Fibroblast of peridontal ligament (primary cell): ENCODE measurements around the gene RSRP1.
"Not testable (repeated sequence)": the region's sequence is repeated elsewhere in the genome, so short reads cannot be mapped to it uniquely, and the experiment has no call there.

ENCODE experiments used
- DNase-seq: peaks from one replicate; pipeline ENCODE4 v3.0.0-alpha.2; 2010; ENCODE audit errors: extremely low read depth

Gene RSRP1

DNA sequence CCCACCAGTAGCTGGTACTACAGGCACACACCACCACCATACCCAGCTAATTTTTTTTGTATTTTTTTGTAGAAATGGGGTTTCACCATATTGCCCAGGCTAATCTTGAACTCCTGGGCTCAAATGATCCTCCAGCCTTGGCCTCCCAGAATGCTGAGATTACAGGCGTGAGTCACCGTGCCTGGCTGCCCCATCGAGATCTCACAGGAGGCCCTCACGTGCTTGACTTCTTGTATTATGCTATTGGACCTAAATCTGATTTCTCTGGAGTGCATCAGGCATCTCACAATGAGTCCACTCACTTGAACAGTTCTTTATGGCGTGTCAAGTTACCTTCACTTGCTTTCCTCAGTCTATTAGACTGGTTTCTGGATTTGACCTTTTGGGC, 9.3 kb upstream of the RSRP1 start:
- DNase-seq: no peak

DNA sequence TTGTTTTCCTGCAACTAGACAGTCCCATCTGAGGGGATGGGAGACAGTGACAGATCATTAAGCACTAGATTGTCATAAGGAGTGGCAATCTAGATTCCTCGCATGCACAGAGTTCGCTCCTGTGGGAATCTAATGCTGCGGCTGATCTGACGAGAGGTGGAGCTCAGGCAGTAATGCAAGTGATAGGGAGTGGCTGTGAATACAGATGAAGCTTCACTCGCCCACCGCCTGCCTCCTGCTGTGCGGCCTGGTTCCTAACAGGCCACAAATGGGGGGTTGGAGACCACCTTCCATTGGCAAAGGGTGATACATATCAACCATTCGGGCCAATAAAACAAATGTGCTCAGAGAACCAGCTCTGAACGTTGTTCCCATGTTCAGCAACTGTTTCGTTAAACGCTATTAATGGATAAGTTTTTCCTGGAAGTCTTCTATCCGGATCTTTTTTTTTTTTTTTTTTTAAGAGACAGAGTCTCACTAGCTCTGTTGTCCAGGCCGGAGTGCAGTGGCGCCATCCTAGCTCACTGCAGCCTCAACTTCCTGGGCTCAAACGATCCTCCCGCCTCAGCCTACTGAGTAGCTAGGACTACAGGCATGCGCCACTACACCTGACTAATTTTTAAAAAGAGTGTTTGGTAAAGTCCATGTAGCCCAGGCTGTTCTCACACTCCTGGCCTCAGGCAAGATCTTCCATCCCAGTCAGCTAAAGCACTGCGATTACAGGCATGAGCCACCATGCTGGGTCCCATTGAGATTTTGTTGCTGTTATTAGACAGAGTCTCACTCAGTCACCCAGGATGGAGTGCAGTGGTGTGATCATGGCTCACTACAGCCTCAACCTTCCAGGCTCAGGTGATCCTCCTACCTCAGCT, 8.7 kb upstream of the RSRP1 start:
- DNase-seq: no peak

DNA sequence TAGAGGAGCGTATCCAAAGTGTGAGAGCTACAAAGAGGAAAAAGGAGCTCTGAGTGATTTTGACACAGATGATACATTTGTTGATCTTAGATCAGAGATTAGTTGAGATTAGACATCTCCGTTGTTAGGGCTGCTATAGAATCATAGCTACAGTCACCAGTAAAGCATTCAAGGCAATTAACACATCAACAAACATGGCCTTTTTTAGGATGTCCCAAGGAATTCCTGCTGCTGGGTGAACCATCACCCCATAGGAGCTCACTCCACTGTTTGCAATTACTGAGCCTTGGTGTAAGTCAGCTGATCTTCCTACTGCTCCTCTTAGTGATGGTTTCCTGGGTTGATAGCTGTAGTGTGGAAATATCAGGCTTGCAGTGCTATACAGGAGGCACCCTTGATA, 6.7 kb upstream of the RSRP1 start:
- DNase-seq: peak; percentile 44

DNA sequence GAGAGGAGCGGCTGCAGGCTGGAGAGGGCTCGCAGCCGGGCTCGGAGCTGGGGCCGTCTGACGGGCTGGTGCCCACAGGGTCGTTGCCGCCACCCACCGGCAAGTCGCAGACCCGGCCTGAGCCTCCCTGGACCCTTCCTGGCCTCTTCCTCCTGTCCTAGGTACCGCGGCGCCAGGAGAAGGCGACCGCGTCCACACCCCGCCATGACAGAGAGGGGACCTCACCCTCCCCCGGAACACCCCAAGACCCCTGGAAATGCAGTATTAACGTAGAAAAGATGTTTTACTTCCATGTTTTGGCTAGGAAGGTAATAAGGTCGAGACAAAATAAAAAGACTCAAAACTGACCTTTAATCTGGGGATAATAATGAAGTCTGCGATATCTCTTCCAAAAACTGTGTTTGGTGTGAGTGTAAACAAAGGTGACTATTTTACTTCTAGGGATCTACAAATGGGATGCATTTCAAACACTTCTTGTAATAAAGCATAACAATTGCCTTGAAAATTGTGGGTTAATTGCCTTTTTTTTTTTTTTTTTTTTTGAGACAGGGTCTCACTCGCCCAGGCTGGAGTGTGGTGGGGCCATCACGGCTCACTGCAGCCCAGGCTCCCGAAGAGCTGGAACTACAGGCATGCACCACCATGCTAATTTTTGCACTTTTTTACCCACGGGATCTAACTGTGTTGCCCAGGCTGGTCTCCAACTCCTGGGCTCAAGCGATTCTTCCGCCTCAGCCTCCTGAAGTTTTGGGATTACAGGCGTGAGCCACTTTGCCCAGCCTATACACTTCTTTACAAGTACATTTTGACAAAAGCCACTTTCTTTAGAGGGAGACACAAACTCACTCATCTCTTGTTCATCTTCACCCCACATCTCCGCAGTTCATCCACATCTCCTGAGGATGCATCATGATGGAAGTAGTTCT, 838 bp upstream of the RSRP1 start:
- no peak for DNase-seq

DNA sequence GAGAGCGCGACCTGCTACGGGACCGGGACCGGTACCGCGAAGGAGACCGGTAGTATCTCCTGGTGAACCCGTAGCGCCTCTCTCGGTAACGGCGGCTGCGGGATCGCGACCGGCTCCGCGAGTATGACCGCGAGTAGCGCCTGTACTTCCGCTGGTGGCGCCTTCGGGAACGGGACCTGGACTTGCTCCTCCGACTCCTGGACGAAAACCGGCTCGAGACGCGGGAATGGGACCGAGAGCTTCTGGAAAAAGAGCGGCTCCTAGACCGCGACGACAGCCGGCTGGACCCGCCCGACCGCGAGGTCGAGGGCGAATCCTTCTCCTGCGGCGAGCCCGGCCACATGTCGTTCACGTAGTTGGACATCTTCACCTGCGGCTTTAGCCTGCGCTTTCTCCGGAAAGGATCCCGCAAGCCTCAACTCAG, 642 bp downstream of the RSRP1 start:
- DNase-seq: no peak

DNA sequence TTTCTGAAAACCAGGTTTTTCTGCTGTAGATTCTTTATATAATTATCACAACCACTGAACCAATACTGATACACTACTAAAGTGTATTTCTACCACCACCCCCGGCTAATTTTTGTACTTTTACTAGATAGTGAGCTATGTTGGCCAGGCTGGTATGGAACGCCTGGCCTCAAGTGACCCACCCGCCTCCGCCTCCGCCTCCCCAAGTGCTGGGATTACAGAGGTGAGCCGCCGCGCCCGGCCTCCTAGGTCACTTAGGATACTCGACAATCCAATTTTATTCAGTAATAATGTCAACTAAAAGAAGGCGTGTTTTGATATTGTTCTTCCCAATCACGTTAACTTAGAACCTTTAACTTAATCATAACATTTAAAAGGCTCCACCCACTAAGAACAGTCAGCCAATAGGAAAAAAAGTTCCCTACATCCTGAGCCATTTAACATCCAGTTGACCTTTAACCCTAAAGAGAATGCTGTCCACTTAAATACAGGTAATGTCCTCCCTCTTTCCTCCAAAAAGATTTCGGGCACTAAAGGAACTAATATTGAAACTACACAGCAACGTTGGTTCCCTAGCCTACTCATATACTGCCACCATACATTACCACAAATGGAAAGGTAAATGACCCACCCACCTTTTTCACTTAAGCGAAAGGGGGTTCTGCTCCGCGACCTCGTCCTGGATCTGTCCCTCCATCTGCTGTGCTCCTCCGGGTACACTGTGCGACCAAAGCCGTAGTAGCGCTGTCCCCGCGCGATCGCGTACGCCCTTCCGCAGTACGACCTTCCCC, 1.2 kb downstream of the RSRP1 start:
- DNase-seq: peak; percentile 41

DNA sequence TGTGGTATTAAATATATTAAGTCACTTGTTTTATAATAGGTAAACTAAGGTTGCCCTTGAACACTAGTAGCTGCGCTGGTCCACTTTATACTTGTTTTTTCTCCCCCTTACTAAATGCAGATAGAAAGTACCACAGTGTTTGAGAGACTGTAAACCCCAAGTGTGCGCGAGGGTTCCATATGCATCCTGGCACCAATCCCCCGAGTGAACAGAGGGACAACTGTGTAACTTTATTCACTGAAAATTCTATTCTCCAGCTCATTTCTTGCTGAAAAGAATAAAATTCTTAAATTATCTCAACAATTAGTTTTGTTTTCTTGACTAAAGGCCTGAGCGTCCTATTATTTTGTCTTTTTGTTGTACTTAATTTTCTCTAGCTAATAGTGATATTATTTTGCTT, 1.9 kb downstream of the RSRP1 start:
- no peak for DNase-seq

DNA sequence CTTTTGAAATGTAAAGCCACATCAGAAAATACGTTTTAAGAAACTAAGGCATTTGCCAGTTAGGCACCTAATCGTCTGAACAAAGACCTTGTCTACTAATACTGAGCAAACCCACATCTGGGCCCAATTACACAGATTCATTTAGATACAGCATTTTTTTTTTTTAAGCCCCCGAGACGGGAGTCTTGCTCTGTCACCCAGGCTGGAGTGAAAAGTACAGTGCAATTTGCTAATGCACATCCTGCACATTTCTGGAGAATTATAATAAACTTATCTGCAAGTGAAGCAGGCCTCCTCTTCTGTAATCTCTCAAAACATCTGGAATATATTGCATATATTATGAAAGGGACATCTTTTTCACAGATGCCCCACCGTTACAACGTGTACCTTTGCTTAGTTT, 3.3 kb downstream of the RSRP1 start:
- no peak for DNase-seq

DNA sequence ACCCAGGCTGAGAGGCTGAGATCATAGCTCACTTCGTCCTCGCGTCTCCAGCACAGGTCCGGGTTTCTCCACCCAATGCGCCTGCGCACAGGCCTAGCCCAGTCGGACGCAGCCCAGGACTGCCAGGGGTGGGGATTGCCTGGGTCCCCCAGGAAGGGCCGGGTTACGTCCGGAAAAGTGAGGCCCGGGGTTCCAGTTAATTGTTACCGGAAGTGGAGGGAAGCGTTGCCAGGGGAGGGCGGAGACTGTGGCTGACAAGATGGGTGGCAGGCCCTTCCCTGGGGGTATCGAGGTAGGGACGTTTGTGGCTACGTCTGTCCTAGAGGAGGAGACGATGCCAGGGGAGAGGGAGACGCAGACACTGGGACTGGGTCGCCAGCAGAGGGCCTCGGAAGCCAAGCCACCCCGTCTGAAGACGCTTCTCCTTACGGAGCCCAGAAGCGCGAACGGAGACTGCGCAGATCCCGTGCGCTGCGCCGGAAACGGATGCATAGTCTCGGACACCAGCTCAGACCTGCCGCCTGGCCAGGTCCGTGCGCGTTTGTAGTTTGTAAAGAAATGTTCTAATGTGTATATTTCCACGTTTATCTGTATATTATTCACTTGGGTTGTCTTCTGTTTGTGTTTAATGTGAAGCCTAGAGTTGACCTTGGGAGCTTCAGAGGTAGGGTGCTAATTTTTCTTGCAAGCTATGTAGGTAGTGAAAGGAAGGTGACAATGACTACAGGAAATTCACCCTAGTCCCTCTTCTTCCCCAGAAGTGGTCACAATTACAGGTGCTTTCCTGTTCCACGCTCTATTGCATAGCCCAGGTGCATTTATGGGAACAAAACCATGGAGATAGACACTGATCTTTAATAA, 7.3 kb downstream of the RSRP1 start:
- DNase-seq: peak; percentile 87

DNA sequence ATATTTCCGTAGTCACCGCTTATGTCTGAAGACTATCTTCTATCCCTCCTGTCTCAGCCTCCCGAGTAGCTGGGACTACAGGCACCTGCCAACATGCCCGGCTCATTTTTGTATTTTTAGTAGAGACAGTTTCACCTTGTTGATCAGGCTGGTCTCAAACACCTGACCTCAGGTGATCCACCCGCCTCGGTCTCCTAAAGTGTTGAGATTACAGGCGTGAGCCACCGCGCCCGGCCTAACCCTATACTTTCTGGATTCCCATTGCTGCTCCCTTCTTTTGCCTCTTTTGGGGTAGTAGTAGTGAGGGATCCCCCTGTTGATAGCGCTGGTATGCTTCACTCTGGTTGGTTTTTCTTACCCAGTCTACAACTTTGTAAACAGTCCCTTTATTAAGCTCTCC, 9.2 kb downstream of the RSRP1 start:
- no peak for DNase-seq

DNA sequence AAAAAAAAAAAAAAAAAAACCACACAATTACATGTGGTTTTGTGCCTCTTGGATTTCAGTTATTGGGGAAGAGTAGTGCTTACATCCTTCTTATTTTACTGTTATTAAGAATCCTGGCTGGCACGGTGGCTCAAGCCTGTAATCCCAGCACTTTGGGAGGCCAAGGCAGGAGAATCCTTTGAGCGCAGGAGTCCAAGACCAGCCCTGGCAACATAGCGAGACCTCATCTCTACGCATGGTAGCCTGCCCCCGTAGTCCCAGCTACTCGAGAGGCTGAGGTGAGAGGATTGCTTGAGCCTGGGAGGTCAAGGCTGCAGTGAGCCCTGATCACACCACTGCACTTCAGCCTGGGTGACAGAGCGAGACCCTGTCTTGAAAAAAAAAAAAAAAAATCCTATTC, 11.0 kb downstream of the RSRP1 start:
- not testable (repeated sequence) for DNase-seq

DNA sequence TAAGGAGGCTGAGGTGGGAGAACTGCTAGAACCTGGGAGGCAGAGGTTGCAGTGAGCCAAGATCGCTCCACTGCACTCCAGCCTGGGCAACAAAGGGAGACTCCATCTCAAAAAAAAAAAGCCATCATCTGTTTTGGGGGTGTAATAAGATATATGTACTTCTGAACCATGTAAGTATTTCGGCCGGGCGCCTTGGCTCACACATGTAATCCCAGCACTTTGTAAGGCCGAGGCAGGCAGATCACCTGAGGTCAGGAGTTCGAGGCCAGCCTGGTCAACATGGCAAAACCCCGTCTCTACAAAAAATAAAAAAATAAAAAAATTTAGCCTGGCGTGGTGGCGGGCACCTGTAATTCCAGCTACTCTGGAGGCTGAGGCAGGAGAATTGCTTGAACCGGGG, 11.8 kb downstream of the RSRP1 start:
- not testable (repeated sequence) for DNase-seq

DNA sequence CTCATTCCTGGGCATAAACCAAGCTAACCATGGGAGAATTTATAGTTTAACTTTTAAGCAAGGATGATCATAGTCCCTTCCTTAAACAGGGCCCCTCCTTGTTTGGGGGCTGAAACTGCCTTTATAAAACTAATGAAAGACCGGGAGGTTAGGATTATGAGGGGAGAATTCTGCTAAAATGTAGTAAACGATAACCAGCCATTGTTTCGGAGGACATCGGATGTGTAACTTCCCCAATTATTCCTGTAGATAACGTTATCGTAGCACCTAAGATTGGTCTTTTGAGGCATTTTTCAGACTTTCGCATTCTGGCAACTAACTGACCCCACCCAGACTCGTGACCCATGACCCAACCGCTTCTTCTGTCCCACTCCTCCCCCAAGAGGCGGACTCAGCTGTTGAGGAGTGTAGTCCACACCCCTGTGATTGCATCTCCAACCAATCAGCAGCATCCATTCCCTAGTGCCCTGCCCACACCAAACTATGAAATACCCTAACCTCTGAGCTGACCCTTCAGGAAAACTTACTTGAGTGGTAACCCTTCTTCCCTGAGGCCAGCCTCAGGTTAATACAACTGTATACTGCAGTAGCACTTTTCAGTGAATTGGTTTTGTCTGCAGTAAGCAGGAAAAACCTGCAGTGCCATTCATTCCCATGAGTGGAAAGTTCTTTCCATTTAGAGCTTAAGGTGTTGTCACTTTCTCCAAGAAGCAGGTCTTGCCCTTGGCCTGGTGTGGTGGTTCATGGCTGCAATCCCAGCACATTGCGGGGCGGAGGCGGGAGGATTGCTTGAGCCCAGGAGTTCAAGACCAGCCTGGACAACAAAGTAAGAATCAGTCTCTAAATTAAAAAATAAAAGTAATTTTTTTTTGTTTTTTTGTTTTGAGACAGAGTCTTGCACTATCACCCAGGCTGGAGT, 14.1 kb downstream of the RSRP1 start:
- peak; percentile 89 for DNase-seq

DNA sequence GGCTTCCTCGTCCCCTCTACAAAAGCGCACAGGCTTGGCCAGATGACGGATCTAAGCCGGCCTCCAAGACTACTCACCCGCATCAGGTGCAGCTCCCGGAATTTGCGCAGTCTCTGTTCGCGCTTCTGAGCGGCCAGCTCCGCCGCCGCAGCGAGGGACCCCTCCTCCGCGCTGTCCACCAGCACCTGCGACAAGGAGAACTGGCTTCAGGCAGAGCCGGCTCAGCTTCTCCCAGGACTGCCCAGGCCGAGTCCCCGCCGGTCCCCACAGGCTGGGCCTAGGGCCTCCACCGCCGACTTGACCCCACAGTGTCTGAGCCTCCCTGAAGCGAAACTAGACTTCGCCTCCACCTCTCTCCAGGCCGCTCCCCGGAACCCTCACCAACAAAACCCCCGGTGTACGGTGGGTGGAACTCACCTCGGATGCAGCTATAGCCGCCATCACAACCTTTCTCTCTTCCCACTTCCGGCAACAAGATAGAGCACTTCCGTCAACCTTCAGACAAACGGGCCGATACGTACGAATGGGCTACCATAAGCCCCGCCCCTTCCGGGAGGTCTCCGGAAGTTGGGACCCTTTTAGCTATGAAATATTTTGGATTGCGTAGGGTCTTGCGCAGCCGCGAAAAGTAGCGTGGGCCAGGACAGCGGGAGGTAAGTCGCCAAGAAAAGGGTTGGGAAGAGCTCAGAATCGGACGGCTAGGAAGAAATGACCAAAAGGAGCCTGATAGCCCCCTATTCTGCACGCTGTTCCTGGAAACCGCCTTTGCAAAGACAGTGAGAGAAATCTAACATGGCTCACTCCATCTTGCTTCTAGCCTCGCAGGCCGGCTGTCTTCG, 15.0 kb downstream of the RSRP1 start, which contains the start of gene SYF2:
TSS of gene SYF2 (minus strand) at position 476 of the 839 bp plus-strand sequence. CDS start at position 441, 35 bp downstream.
- DNase-seq: peak; percentile 94

DNA sequence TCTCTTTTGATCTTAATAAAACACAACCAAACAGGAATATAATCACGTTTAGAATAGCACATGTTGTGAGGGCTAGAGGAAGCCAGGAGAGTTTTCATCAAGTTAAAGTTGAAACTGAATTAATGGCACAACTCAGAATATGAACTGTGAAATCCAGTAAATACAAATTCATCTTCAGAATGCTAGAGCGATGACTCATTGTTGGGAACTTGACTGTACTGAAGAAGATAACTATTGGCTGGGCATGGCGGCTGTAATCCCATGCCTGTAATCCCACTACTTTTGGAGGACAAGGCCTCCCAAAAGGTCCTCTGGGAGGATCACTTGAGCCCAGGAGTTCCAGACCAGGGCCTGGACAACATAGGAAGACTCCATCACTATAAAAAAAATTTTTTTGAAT, 23.8 kb downstream of the RSRP1 start:
- DNase-seq: no peak

DNA sequence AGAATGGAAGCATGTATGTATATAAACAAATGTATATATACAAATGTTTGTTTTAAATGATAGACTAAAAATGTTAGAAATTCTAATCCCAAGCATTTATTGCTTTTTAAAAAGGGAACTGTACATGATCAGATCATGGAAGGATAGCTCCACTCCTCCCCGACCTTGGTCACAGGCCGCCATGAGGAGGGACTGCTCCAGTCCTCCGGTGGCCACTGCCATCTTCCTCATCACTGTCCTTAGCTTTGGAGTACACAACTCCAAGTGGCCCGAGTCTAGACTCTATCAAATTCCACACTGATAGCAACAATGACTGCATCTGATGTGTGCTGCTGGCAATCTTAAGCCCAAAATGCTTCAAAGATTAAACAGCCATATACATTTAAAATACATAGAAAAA, 24.6 kb downstream of the RSRP1 start:
- DNase-seq: no peak

DNA sequence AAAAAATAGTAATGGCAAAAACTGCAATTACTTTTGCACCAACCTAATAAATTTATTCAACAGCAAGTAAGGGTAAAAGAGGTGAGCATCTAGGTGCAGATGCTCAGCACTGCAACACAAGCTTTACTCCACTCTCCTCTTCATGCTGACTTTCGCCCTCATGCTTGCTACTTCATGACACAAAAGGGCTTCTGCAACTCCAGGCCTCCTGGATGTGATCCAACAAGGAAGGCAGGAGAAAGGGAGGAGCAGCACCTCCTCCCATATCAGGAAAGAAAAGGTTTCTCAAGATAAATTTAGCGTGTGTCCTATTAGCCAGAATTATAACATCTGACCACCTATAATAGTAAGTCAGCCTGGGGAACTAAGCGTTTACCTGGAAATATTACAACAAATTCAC, 26.6 kb downstream of the RSRP1 start:
- DNase-seq: no peak

DNA sequence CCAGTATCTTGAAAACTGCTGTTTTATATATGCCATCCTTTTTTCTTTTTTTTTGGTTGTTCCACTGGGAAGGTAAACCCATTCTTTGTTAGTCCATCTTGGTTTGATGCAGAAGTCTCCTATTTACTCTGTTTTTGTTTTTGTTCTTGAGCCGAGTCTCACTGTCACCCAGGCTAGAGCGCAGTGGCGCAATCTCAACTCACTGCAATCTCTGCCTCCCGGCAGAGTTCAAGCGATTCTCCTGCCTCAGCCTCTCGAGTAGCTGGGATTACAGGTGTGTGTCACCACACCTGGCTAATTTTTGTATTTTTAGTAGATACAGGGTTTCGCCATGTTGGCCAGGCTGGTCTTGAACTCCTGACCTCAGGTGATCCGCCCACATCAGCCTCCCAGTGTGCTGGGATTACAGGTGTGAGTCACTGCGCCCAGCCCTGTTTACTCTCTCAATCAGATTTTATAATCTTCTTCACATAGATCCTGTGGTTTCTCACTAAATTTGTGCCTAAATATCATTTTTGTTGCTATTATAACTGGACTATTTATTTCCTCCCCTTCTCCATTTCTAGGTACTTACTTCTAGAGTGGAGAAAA, 27.5 kb downstream of the RSRP1 start:
- DNase-seq: no peak
